Caco-2 (cell line): ENCODE measurements around the gene EHD1. TPM values are rescaled to one million over a fixed set of nuclear protein-coding genes. Genes with fewer than 3 reads are reported as not detected.
A peak's percentile ranks its signal among the peaks of the same experiment; 100 is the strongest.

Source experiments
- BruUV-seq: library from RNA; stranded (reverse); fragments of 400-500 nt; replicated peaks from 2 replicates; lab custom pipeline; 2021; lab: Mats Ljungman, UMichigan
- CTCF ChIA-PET: fragments of 300-600 bp; sonication (Branson Sonifier 250); formaldehyde crosslinking; loops from one replicate; lab custom pipeline; 2022; ENCODE audit warnings: antibody characterized with exemption; lab: Charles Lee
- POLR2A ChIA-PET: fragments of 300-600 bp; sonication (Branson Sonifier 250); formaldehyde crosslinking; loops from one replicate; lab custom pipeline; 2022; ENCODE audit warnings: antibody characterized with exemption; lab: Charles Lee
- DNase-seq, 2 experiments: peaks; one replicate each; pipeline versions ENCODE4 v3.0.0 to v3.0.0-alpha.2; 2020 to 2022
- H3K27me3 ChIP-seq: replicated peaks from 2 replicates; pipeline ENCODE4 v1.6.0; 2011; ENCODE audit warnings: low read length; ENCODE audit not compliant: control insufficient read depth, insufficient read depth
- H3K36me3 ChIP-seq: 2 replicates; pipeline ENCODE4 v1.5.1; 2011; ENCODE audit warnings: low read length; ENCODE audit not compliant: control insufficient read depth, insufficient read depth
- H3K4me1 ChIP-seq: fragments of 250-450 bp; sonication (Bioruptor Pico); 2 replicates; pipeline ENCODE4 v1.5.1; 2020; ENCODE audit warnings: mild to moderate bottlenecking
- H3K4me3 ChIP-seq: 2 replicates; pipeline ENCODE4 v1.5.1; 2011; ENCODE audit warnings: low read depth, mild to moderate bottlenecking, control low read depth, low read length
- H3K9me3 ChIP-seq: fragments of 250-450 bp; sonication (Bioruptor Pico); 2 replicates; pipeline ENCODE4 v1.5.1; 2020; ENCODE audit warnings: mild to moderate bottlenecking, moderate library complexity
- H3K27ac Mint-ChIP-seq: one replicate; pipeline ENCODE4 v1.8.0; 2022; ENCODE audit warnings: mixed read lengths; ENCODE audit not compliant: unreplicated experiment
- H3K27me3 Mint-ChIP-seq: one replicate; pipeline ENCODE4 v1.8.0; 2022; ENCODE audit warnings: mixed read lengths; ENCODE audit not compliant: insufficient read depth, unreplicated experiment
- H3K36me3 Mint-ChIP-seq: one replicate; pipeline ENCODE4 v1.8.0; 2022; ENCODE audit warnings: mild to moderate bottlenecking, mixed read lengths; ENCODE audit not compliant: insufficient read depth, unreplicated experiment
- H3K4me1 Mint-ChIP-seq: one replicate; pipeline ENCODE4 v1.8.0; 2022; ENCODE audit warnings: low read depth, mixed read lengths; ENCODE audit not compliant: unreplicated experiment
- H3K4me3 Mint-ChIP-seq: one replicate; pipeline ENCODE4 v1.8.0; 2022; ENCODE audit warnings: mild to moderate bottlenecking, moderate library complexity, mixed read lengths; ENCODE audit not compliant: unreplicated experiment
- H3K9me3 Mint-ChIP-seq: one replicate; pipeline ENCODE4 v1.8.0; 2022; ENCODE audit warnings: mixed read lengths; ENCODE audit not compliant: unreplicated experiment
- CTCF ChIP-seq, 2 experiments: fragments of 200-600 bp in 1 of 2; IDR thresholded peaks; 1 replicate in 1 of 2; 2 replicates in 1 of 2; pipeline versions ENCODE4 v1.5.1 to v1.8.0; 2011 to 2022; ENCODE audit warnings: antibody characterized with exemption in 1 of 2, control low read depth in 1 of 2, inconsistent platforms in 1 of 2, low read depth in 1 of 2, low read length in 1 of 2, mild to moderate bottlenecking in 1 of 2, moderate library complexity in 1 of 2; ENCODE audit not compliant: insufficient read depth in 1 of 2, severe bottlenecking in 1 of 2, unreplicated experiment in 1 of 2
- intact Hi-C: fragments of 100-400 bp; cut with micrococcal nuclease; formaldehyde crosslinking; loops from one replicate; pipeline ENCODE4 v1.10.0; 2022; ENCODE audit not compliant: unreplicated experiment
- total RNA-seq: library from RNA; stranded (reverse); gene quantifications from 2 replicates; pipeline ENCODE4 v1.2.3, GENCODE V29; 2022

EHD1 gene
- total RNA-seq, 1 experiment from 2014 or later, result 129 TPM

- ChIA-PET POLR2A (interaction anchor here (0.6 kb wide), 2 partner anchors 9 to 62 kb away, joined by 3 to 6 read pairs; no protein-coding TSS in a partner anchor), CTCF (no interaction called here)
- no peaks in the 10 kb centered on the region for H3K9me3 Mint-ChIP-seq
- no peaks in the 10 kb centered on the region for H3K9me3 ChIP-seq
- no peaks in the 10 kb centered on the region for H3K27me3 Mint-ChIP-seq
- H3K4me1 Mint-ChIP-seq, result no peaks in the 10 kb centered on the region
- DNase-seq, result no peak
- peaks cover 40% of the 10 kb centered on the region for H3K36me3 Mint-ChIP-seq
- H3K27me3 ChIP-seq, result no peaks in the 10 kb centered on the region
- no peak overlapping the region for H3K4me3 Mint-ChIP-seq
- no peak overlapping the region for H3K27ac Mint-ChIP-seq
- intact Hi-C loops, result no loop called here
- H3K4me1 ChIP-seq, result peaks cover 14% of the 10 kb centered on the region
- TF ChIP-seq CTCF (IDR thresholded peaks at IDR 0.05; ENCODE audit: insufficient read depth in 1 of 2, low read depth in 1 of 2, low read length in 1 of 2, severe bottlenecking in 1 of 2, unreplicated experiment in 1 of 2), result no peak
- H3K4me3 ChIP-seq, result no peak overlapping the region
- no TSS peak for BruUV-seq
- H3K36me3 ChIP-seq, result peaks cover 3% of the 10 kb centered on the region
Measured at GRCh38 chr11:64897381-64898075, 19.1 kb upstream of the EHD1 start.

- no peak for TF ChIP-seq CTCF (IDR thresholded peaks at IDR 0.05; ENCODE audit: insufficient read depth in 1 of 2, low read depth in 1 of 2, low read length in 1 of 2, severe bottlenecking in 1 of 2, unreplicated experiment in 1 of 2)
- CTCF ChIA-PET, result interaction anchor here (0.6 to 1.0 kb wide), 3 partner anchors 17 to 101 kb away, joined by 4 read pairs; partner anchors contain the start of gene BATF2
- Histone ChIP-seq H3K9me3 (no peaks in the 10 kb centered on the region), H3K36me3 (peaks cover 8% of the 10 kb centered on the region), H3K4me1 (peaks cover 24% of the 10 kb centered on the region), H3K27me3 (no peaks in the 10 kb centered on the region), H3K4me3 (no peak overlapping the region)
- no peak overlapping the region for H3K4me3 Mint-ChIP-seq
- intact Hi-C loops, result no loop called here
- POLR2A ChIA-PET, result interaction anchor here (0.5 to 0.6 kb wide), 3 partner anchors 10 to 116 kb away, joined by 4 to 6 read pairs (median 4); no protein-coding TSS in a partner anchor
- peaks cover 46% of the 10 kb centered on the region for H3K36me3 Mint-ChIP-seq
- no peak overlapping the region for H3K27ac Mint-ChIP-seq
- H3K4me1 Mint-ChIP-seq, result peaks cover 10% of the 10 kb centered on the region
- no TSS peak for BruUV-seq
- H3K9me3 Mint-ChIP-seq, result no peaks in the 10 kb centered on the region
- DNase-seq, result no peak
- no peaks in the 10 kb centered on the region for H3K27me3 Mint-ChIP-seq
Measured at GRCh38 chr11:64896448-64897022, 18.1 kb upstream of the EHD1 start.

GRCh38 chr11:64894812-64895452 is 16.5 kb upstream of the EHD1 start:
- no peak overlapping the region for H3K4me3 ChIP-seq
- H3K4me1 ChIP-seq, result peaks cover 40% of the 10 kb centered on the region
- no peak overlapping the region for H3K4me3 Mint-ChIP-seq
- H3K36me3 ChIP-seq, result peaks cover 12% of the 10 kb centered on the region
- peaks cover 22% of the 10 kb centered on the region for H3K4me1 Mint-ChIP-seq
- peak overlapping the region; percentile 93 for H3K27ac Mint-ChIP-seq
- CTCF ChIA-PET, result interaction anchor here (3.1 kb wide), 1 partner anchor 47 kb away, joined by 22 read pairs; no protein-coding TSS in a partner anchor
- H3K9me3 Mint-ChIP-seq, result no peaks in the 10 kb centered on the region
- no TSS peak for BruUV-seq
- no peaks in the 10 kb centered on the region for H3K27me3 ChIP-seq
- intact Hi-C loops, result loop anchor here (1.0 to 5.0 kb wide), 2 partner anchors 48 to 93 kb away; partner anchors contain the start of gene MAP4K2
- no peaks in the 10 kb centered on the region for H3K27me3 Mint-ChIP-seq
- DNase-seq, result no peak
- H3K9me3 ChIP-seq, result no peaks in the 10 kb centered on the region
- peaks cover 48% of the 10 kb centered on the region for H3K36me3 Mint-ChIP-seq
- POLR2A ChIA-PET, result no interaction called here
- no peak for TF ChIP-seq CTCF (IDR thresholded peaks at IDR 0.05; ENCODE audit: insufficient read depth in 1 of 2, low read depth in 1 of 2, low read length in 1 of 2, severe bottlenecking in 1 of 2, unreplicated experiment in 1 of 2)
